K562 (cell line): ENCODE measurements around the gene ANAPC5. TPM values are rescaled to one million over a fixed set of nuclear protein-coding genes. Genes with fewer than 3 reads are reported as not detected.

Source experiments
- ARID1B ChIP-seq: fragments of 450-650 bp; IDR thresholded peaks from 2 replicates; pipeline ENCODE4 v1.6.1; 2016; ENCODE audit warnings: antibody characterized with exemption, mild to moderate bottlenecking, inconsistent platforms
- DNMT1 ChIP-seq: fragments of 450-650 bp; IDR thresholded peaks from 2 replicates; pipeline ENCODE4 v1.6.1; 2016; ENCODE audit warnings: antibody characterized with exemption, mild to moderate bottlenecking
- EP300 ChIP-seq: IDR thresholded peaks from 2 replicates; pipeline ENCODE4 v1.6.1; 2012; ENCODE audit warnings: low read length, improper control_type of control experiment
- ESRRA ChIP-seq: fragments of 450-650 bp; IDR thresholded peaks from 2 replicates; pipeline ENCODE4 v1.6.1; 2014; ENCODE audit warnings: low read depth, mild to moderate bottlenecking, moderate library complexity, borderline replicate concordance
- FOXA3 ChIP-seq, 2 experiments: fragments of 450-650 bp in 1 of 2; sonication (generic) in 1 of 2; formaldehyde crosslinking; IDR thresholded peaks in 1 of 2; conservative IDR thresholded peaks in 1 of 2; 2 replicates each; pipeline versions ENCODE4 v1.4.0 to v1.8.0; 2020 to 2022; ENCODE audit warnings: mild to moderate bottlenecking in 2 of 2, missing genetic modification reagents in 1 of 2
- HDAC2 ChIP-seq: fragments of 450-650 bp; IDR thresholded peaks from 2 replicates; pipeline ENCODE4 v1.6.1; 2016; ENCODE audit warnings: mild to moderate bottlenecking
- HMGN3 ChIP-seq: IDR thresholded peaks from 2 replicates; pipeline ENCODE4 v1.6.1; 2011; ENCODE audit warnings: borderline replicate concordance, low read depth, mild to moderate bottlenecking, mixed read lengths, low read length; ENCODE audit not compliant: insufficient read length; ENCODE audit errors: extremely low read depth
- KAT2B ChIP-seq: IDR thresholded peaks from one replicate; pipeline ENCODE4 v1.6.1; 2012; ENCODE audit warnings: low read depth, mild to moderate bottlenecking, control low read depth, inconsistent platforms, low read length, moderate library complexity
- MIER1 ChIP-seq: fragments of 450-650 bp; IDR thresholded peaks from 2 replicates; pipeline ENCODE4 v1.6.1; 2016; ENCODE audit warnings: antibody characterized with exemption, mild to moderate bottlenecking, low read depth
- MTA2 ChIP-seq: fragments of 450-650 bp; IDR thresholded peaks from 2 replicates; pipeline ENCODE4 v1.6.1; 2016; ENCODE audit warnings: low read depth
- NBN ChIP-seq: fragments of 450-650 bp; IDR thresholded peaks from 2 replicates; pipeline ENCODE4 v1.6.1; 2016; ENCODE audit warnings: low read depth, mild to moderate bottlenecking
- NCOA2 ChIP-seq, 2 experiments: fragments of 450-650 bp; IDR thresholded peaks; 2 replicates each; pipeline ENCODE4 v1.6.1; 2018; ENCODE audit warnings: mild to moderate bottlenecking in 2 of 2, moderate library complexity in 1 of 2; ENCODE audit not compliant: partially characterized antibody in 2 of 2
- NFE2 ChIP-seq: IDR thresholded peaks from 2 replicates; pipeline ENCODE4 v1.6.1; 2014; ENCODE audit warnings: antibody characterized with exemption, low read depth
- NUFIP1 ChIP-seq: fragments of 450-650 bp; IDR thresholded peaks from 2 replicates; pipeline ENCODE4 v1.6.1; 2018; ENCODE audit not compliant: partially characterized antibody
- PCBP2 ChIP-seq: fragments of 200-400 bp; formaldehyde crosslinking; IDR thresholded peaks from 2 replicates; pipeline ENCODE4 v1.6.1; 2018; ENCODE audit warnings: low read length, low read depth, mild to moderate bottlenecking, moderate library complexity; ENCODE audit not compliant: poor library complexity, severe bottlenecking
- POLR2AphosphoS2 ChIP-seq: IDR thresholded peaks from 2 replicates; pipeline ENCODE4 v1.6.1; 2012; ENCODE audit warnings: low read length, improper control_type of control experiment
- RB1 ChIP-seq: fragments of 450-650 bp; IDR thresholded peaks from 2 replicates; pipeline ENCODE4 v1.6.1; 2017; ENCODE audit warnings: low read depth, mild to moderate bottlenecking
- RFX1 ChIP-seq: fragments of 450-650 bp; IDR thresholded peaks from 2 replicates; pipeline ENCODE4 v1.6.1; 2016; ENCODE audit warnings: mild to moderate bottlenecking, moderate library complexity
- RFX7 ChIP-seq: fragments of 250-450 bp; sonication (Bioruptor Pico); IDR thresholded peaks from 2 replicates; pipeline ENCODE4 v1.5.1; 2021; ENCODE audit warnings: mild to moderate bottlenecking
- SMARCA5 ChIP-seq: fragments of 450-650 bp; IDR thresholded peaks from 2 replicates; pipeline ENCODE4 v1.6.1; 2016
- TEAD2 ChIP-seq: fragments of 450-650 bp; IDR thresholded peaks from 2 replicates; pipeline ENCODE4 v1.6.1; 2016; ENCODE audit warnings: missing genetic modification characterization, control low read depth, missing compliant biosample characterization
- ZNF212 ChIP-seq: fragments of 450-650 bp; formaldehyde crosslinking; IDR thresholded peaks from 2 replicates; pipeline ENCODE4 v1.4.0; 2020; ENCODE audit warnings: mild to moderate bottlenecking
- ZNF277 ChIP-seq: fragments of 250-450 bp; sonication (Bioruptor Pico); IDR thresholded peaks from 2 replicates; pipeline ENCODE4 v1.8.0; 2022; ENCODE audit warnings: inconsistent platforms, mild to moderate bottlenecking, moderate library complexity, borderline replicate concordance
- ZNF699 ChIP-seq: fragments of 250-450 bp; sonication (Bioruptor Pico); IDR thresholded peaks from 2 replicates; pipeline ENCODE4 v1.8.0; 2021; ENCODE audit warnings: mild to moderate bottlenecking, moderate library complexity; ENCODE audit not compliant: insufficient replicate concordance
- polyA plus RNA-seq, 8 experiments: library from polyadenylated mRNA; depleted of rRNA in 4 of 8; stranded (reverse) in 5 of 8; unstranded in 3 of 8; fragments of >200 nt; fragmentation: Nextera tagmentation in 2 of 8; fragmentation: Illumina TruSeq in 1 of 8; extraction: Ambion mirVana in 2 of 8; extraction: Trizol in 1 of 8; gene quantifications; 2 replicates each; pipeline versions ENCODE4 v1.2.1 to v1.2.3, GENCODE V29; 2011 to 2014; ENCODE audit warnings: inconsistent platforms in 1 of 8, missing spikeins in 1 of 8
- total RNA-seq, 7 experiments: library from RNA; depleted of rRNA in 6 of 7; stranded (reverse); fragments of >200 nt in 6 of 7; fragmentation: Illumina TruSeq in 2 of 7; extraction: Trizol in 2 of 7; gene quantifications; 2 replicates each; pipeline versions ENCODE4 v1.2.1 to v1.2.3, GENCODE V29; 2011 to 2021; ENCODE audit warnings: low replicate concordance in 1 of 7
- TF ChIP-seq, protein P1 (sequence below): fragments of 150-350 bp; conservative IDR thresholded peaks from 2 replicates; pipeline ENCODE4 v1.6.1; 2014; ENCODE audit warnings: low read length
- TF ChIP-seq, protein P2 (sequence below): sonication (generic); formaldehyde crosslinking; IDR thresholded peaks from 2 replicates; pipeline ENCODE4 v1.8.0; 2022; ENCODE audit warnings: missing genetic modification reagents, mild to moderate bottlenecking, borderline replicate concordance

ANAPC5 gene
- total and polyA plus RNA-seq, 9 of the 15 experiments (the other 6 are each of a cell fraction or from before 2014, with no cell fraction given) = 136 to 315 (median 197) TPM

DNA sequence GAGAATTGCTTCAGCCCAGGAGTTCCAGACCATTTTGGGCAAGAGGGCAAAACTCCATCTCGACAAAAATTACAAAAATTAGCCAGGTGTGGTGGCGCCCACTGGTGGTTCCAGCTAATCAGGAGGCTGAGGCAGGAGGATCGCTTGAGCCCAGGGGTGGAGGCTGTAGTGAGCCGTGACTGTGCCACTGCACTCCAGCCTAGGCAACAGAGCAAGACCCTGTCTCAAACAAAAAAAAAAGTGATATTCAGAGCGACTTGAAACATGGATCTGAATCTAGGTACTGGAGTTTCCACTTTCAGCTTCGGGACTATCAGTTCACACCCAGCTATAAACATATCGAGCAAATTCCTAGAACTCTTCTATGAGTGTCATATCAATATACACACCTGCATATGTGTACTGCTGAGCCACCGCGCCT lies 31.4 kb upstream of the ANAPC5 start (continued):
- TF ChIP-seq FOXA3 (CRISPR knock-in tag; conservative IDR thresholded peaks at IDR 0.05 in 1 of 2, IDR thresholded peaks at IDR 0.05 in 1 of 2) (no peak), NCOA2 (IDR thresholded peaks at IDR 0.05; ENCODE audit: partially characterized antibody in 2 of 2) (no peak), ESRRA (no peak), RFX7 (no peak), PCBP2 (no peak), ZNF277 (CRISPR knock-in tag) (no peak), DNMT1 (no peak), ZNF699 (CRISPR knock-in tag) (no peak), HDAC2 (peak; percentile 52), TEAD2 (tag) (no peak), MTA2 (no peak), KAT2B (no peak), NUFIP1 (no peak), POLR2AphosphoS2 (no peak), SMARCA5 (peak; percentile 81), MIER1 (no peak), EP300 (0 out of 2 replicates have a peak, but pooled peaks have one; percentile 17), NBN (0 out of 2 replicates have a peak, but pooled peaks have one; percentile 24), NFE2 (no peak), RFX1 (no peak), HMGN3 (no peak), ZNF212 (CRISPR knock-in tag) (no peak), ARID1B (peak; percentile 80), RB1 (peak; percentile 44; the same call in 1 of the 2 replicates)
- TF ChIP-seq, protein P1, sequence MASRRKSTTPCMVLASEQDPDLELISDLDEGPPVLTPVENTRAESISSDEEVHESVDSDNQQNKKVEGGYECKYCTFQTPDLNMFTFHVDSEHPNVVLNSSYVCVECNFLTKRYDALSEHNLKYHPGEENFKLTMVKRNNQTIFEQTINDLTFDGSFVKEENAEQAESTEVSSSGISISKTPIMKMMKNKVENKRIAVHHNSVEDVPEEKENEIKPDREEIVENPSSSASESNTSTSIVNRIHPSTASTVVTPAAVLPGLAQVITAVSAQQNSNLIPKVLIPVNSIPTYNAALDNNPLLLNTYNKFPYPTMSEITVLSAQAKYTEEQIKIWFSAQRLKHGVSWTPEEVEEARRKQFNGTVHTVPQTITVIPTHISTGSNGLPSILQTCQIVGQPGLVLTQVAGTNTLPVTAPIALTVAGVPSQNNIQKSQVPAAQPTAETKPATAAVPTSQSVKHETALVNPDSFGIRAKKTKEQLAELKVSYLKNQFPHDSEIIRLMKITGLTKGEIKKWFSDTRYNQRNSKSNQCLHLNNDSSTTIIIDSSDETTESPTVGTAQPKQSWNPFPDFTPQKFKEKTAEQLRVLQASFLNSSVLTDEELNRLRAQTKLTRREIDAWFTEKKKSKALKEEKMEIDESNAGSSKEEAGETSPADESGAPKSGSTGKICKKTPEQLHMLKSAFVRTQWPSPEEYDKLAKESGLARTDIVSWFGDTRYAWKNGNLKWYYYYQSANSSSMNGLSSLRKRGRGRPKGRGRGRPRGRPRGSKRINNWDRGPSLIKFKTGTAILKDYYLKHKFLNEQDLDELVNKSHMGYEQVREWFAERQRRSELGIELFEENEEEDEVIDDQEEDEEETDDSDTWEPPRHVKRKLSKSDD = no peak
- TF ChIP-seq, protein P2, sequence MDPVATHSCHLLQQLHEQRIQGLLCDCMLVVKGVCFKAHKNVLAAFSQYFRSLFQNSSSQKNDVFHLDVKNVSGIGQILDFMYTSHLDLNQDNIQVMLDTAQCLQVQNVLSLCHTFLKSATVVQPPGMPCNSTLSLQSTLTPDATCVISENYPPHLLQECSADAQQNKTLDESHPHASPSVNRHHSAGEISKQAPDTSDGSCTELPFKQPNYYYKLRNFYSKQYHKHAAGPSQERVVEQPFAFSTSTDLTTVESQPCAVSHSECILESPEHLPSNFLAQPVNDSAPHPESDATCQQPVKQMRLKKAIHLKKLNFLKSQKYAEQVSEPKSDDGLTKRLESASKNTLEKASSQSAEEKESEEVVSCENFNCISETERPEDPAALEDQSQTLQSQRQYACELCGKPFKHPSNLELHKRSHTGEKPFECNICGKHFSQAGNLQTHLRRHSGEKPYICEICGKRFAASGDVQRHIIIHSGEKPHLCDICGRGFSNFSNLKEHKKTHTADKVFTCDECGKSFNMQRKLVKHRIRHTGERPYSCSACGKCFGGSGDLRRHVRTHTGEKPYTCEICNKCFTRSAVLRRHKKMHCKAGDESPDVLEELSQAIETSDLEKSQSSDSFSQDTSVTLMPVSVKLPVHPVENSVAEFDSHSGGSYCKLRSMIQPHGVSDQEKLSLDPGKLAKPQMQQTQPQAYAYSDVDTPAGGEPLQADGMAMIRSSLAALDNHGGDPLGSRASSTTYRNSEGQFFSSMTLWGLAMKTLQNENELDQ (CRISPR knock-in tag) = no peak
